H9 (cell line): ENCODE measurements around the gene GGNBP2. TPM values are rescaled to one million over a fixed set of nuclear protein-coding genes. Genes with fewer than 3 reads are reported as not detected.

Source experiments
- DNase-seq: peaks from one replicate; pipeline ENCODE4 v3.0.0-alpha.2; 2017
- H2AFZ ChIP-seq: one replicate; pipeline ENCODE4 v1.6.1; 2013; ENCODE audit warnings: mild to moderate bottlenecking, low read length, control low read depth, moderate library complexity
- H2AK5ac ChIP-seq: 2 replicates; pipeline ENCODE4 v1.6.1; 2013; ENCODE audit warnings: low read length, control low read depth, mixed read lengths; ENCODE audit not compliant: insufficient read length
- H2BK120ac ChIP-seq: one replicate; pipeline ENCODE4 v1.6.1; 2013; ENCODE audit warnings: low read depth, mild to moderate bottlenecking, low read length, control low read depth, inconsistent platforms; ENCODE audit not compliant: poor library complexity, severe bottlenecking
- H2BK12ac ChIP-seq: 2 replicates; pipeline ENCODE4 v1.6.1; 2013; ENCODE audit warnings: low read length, control low read depth, mixed read lengths, low read depth; ENCODE audit not compliant: insufficient read length
- H2BK15ac ChIP-seq: 2 replicates; pipeline ENCODE4 v1.6.1; 2013; ENCODE audit warnings: low read depth, low read length, control low read depth
- H2BK20ac ChIP-seq: one replicate; pipeline ENCODE4 v1.6.1; 2013; ENCODE audit warnings: low read depth, mild to moderate bottlenecking, low read length, control low read depth, inconsistent platforms; ENCODE audit not compliant: poor library complexity, severe bottlenecking
- H2BK5ac ChIP-seq: 2 replicates; pipeline ENCODE4 v1.6.1; 2013; ENCODE audit warnings: low read length, control low read depth, mixed read lengths; ENCODE audit not compliant: insufficient read length
- H3K14ac ChIP-seq: 2 replicates; pipeline ENCODE4 v1.6.1; 2013; ENCODE audit warnings: low read length, control low read depth; ENCODE audit not compliant: insufficient read depth
- H3K18ac ChIP-seq: 2 replicates; pipeline ENCODE4 v1.6.1; 2013; ENCODE audit warnings: low read depth, mild to moderate bottlenecking, mixed read lengths, low read length, control low read depth; ENCODE audit not compliant: insufficient read length
- H3K23ac ChIP-seq: 2 replicates; pipeline ENCODE4 v1.6.1; 2013; ENCODE audit warnings: low read length, control low read depth, mixed read lengths, low read depth; ENCODE audit not compliant: insufficient read length
- H3K23me2 ChIP-seq: 2 replicates; pipeline ENCODE4 v1.6.1; 2013; ENCODE audit warnings: low read depth, mild to moderate bottlenecking, mixed read lengths, low read length, control low read depth; ENCODE audit not compliant: insufficient read length, poor library complexity, severe bottlenecking
- H3K27ac ChIP-seq: 2 replicates; pipeline ENCODE4 v1.5.1; 2013; ENCODE audit warnings: low read length, control low read depth, mixed read lengths, low read depth; ENCODE audit not compliant: insufficient read length
- H3K27me3 ChIP-seq: 2 replicates; pipeline ENCODE4 v1.6.1; 2013; ENCODE audit warnings: low read length, control low read depth, inconsistent platforms; ENCODE audit not compliant: insufficient read depth
- H3K4ac ChIP-seq: 2 replicates; pipeline ENCODE4 v1.6.1; 2013; ENCODE audit warnings: low read depth, mild to moderate bottlenecking, control low read depth, inconsistent platforms, low read length, moderate library complexity
- H3K4me1 ChIP-seq: 2 replicates; pipeline ENCODE4 v1.6.1; 2013; ENCODE audit warnings: low read length, control low read depth, inconsistent platforms; ENCODE audit not compliant: insufficient read depth
- H3K4me2 ChIP-seq: 2 replicates; pipeline ENCODE4 v1.6.1; 2013; ENCODE audit warnings: low read length, control low read depth, mixed read lengths; ENCODE audit not compliant: insufficient read length, insufficient read depth
- H3K56ac ChIP-seq: 2 replicates; pipeline ENCODE4 v1.6.1; 2013; ENCODE audit warnings: low read depth, mild to moderate bottlenecking, mixed read lengths, low read length, control low read depth; ENCODE audit not compliant: insufficient read length
- H3K79me1 ChIP-seq: 2 replicates; pipeline ENCODE4 v1.6.1; 2013; ENCODE audit warnings: low read depth, mild to moderate bottlenecking, moderate library complexity, low read length, control low read depth, inconsistent platforms; ENCODE audit not compliant: insufficient read depth, poor library complexity, severe bottlenecking
- H3K79me2 ChIP-seq: 2 replicates; pipeline ENCODE4 v1.6.1; 2013; ENCODE audit warnings: low read length, control low read depth, inconsistent platforms; ENCODE audit not compliant: insufficient read depth
- H3K9ac ChIP-seq: 2 replicates; pipeline ENCODE4 v1.6.1; 2013; ENCODE audit warnings: low read length, control low read depth, mixed read lengths; ENCODE audit not compliant: insufficient read length; ENCODE audit errors: extremely low read depth
- H3K9me3 ChIP-seq: one replicate; pipeline ENCODE4 v1.6.1; 2013; ENCODE audit warnings: low read depth, low read length, inconsistent platforms; ENCODE audit not compliant: control insufficient read depth
- H3T11ph ChIP-seq: one replicate; pipeline ENCODE4 v1.6.1; 2013; ENCODE audit warnings: mild to moderate bottlenecking, low read length, control low read depth, inconsistent platforms
- H4K20me1 ChIP-seq: one replicate; pipeline ENCODE4 v1.6.1; 2013; ENCODE audit not compliant: control insufficient read depth, insufficient read length, insufficient read depth
- H4K5ac ChIP-seq: 2 replicates; pipeline ENCODE4 v1.6.1; 2013; ENCODE audit warnings: low read depth, mild to moderate bottlenecking, mixed read lengths, low read length, control low read depth; ENCODE audit not compliant: insufficient read length
- H4K8ac ChIP-seq: replicated peaks from 2 replicates; pipeline ENCODE4 v1.6.1; 2013; ENCODE audit warnings: low read length, control low read depth, mixed read lengths, low read depth; ENCODE audit not compliant: insufficient read length
- H4K91ac ChIP-seq: 2 replicates; pipeline ENCODE4 v1.6.1; 2013; ENCODE audit warnings: low read depth, mild to moderate bottlenecking, moderate library complexity, mixed read lengths, low read length, control low read depth; ENCODE audit not compliant: insufficient read length
- H3K27ac Mint-ChIP-seq, 3 experiments: 2 replicates in 2 of 3; 3 replicates in 1 of 3; pipeline ENCODE4 v1.8.0; 2020 to 2021; ENCODE audit warnings: mixed read lengths in 3 of 3, mild to moderate bottlenecking in 1 of 3, moderate library complexity in 1 of 3
- H3K27me3 Mint-ChIP-seq: 2 replicates; pipeline ENCODE4 v1.8.0; 2021; ENCODE audit warnings: low read depth, mild to moderate bottlenecking, moderate library complexity, mixed read lengths
- H3K36me3 Mint-ChIP-seq, 3 experiments: 2 replicates in 2 of 3; 3 replicates in 1 of 3; pipeline ENCODE4 v1.8.0; 2020 to 2021; ENCODE audit warnings: low read depth in 3 of 3, mixed read lengths in 3 of 3; ENCODE audit not compliant: insufficient read depth in 1 of 3
- H3K4me1 Mint-ChIP-seq, 2 experiments: 2 replicates each; pipeline ENCODE4 v1.8.0; 2020; ENCODE audit warnings: mixed read lengths in 2 of 2
- H3K4me3 Mint-ChIP-seq, 2 experiments: 2 replicates in 1 of 2; 3 replicates in 1 of 2; pipeline ENCODE4 v1.8.0; 2020 to 2021; ENCODE audit warnings: mild to moderate bottlenecking in 2 of 2, mixed read lengths in 2 of 2, moderate library complexity in 1 of 2
- H3K9me3 Mint-ChIP-seq, 2 experiments: 2 replicates in 1 of 2; 3 replicates in 1 of 2; pipeline ENCODE4 v1.8.0; 2020; ENCODE audit warnings: mild to moderate bottlenecking in 2 of 2, mixed read lengths in 2 of 2, moderate library complexity in 1 of 2
- WGBS: extraction: QIAGEN DNeasy Blood & Tissue Kit; methylation state at CpG from one replicate; pipeline ENCODE4 v1.1.7; 2013; ENCODE audit warnings: missing lambda C conversion rate, low lambda C conversion rate, mixed read lengths; ENCODE audit not compliant: insufficient read length; ENCODE audit errors: extremely low coverage; 5-methylcytosine and 5-hydroxymethylcytosine counted together
- total RNA-seq: library from RNA; stranded (reverse); gene quantifications from 2 replicates; pipeline ENCODE4 v1.2.1, GENCODE V29; 2021
- TF ChIP-seq, protein P1 (sequence below): fragments of 200-600 bp; sonication (generic); conservative IDR thresholded peaks from 3 replicates; pipeline ENCODE4 v1.8.0; 2021; ENCODE audit warnings: antibody characterized with exemption, mild to moderate bottlenecking

GGNBP2 gene
- total RNA-seq, 1 experiment from 2014 or later = 52.8 TPM

DNA sequence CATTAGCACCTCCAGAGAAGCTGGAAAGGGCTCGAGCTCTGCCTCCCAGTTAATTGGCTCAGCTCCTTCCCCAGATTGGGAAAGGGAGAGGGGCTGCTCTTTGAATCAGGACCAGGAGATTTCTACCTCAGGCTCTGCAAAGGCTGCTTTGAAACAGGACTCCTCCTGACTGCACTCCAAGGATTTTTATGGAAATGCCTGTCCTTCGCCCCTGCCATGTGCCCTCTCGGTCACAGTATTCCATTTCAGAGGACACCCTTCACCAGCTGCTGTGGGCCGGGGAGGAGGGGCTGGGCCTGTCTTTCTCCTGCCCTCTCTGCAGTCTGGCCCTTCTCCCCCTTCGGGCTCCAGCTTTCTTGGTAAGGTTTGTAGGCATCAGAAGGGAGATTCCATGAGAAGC lies 70.2 kb downstream of the GGNBP2 start:
- Histone ChIP-seq H2BK5ac (no peak overlapping the region), H3K4me1 (peaks cover 8% of the 10 kb centered on the region; the same call in 1 of the 2 replicates), H3K23me2 (no peaks in the 10 kb centered on the region), H4K20me1 (no peaks in the 10 kb centered on the region), H3K4me2 (no peak overlapping the region), H2BK12ac (no peak overlapping the region), H2BK20ac (no peak overlapping the region), H2BK15ac (no peak overlapping the region), H3T11ph (no peak overlapping the region), H3K27me3 (no peaks in the 10 kb centered on the region), H3K9ac (no peak overlapping the region), H3K4ac (no peak overlapping the region), H3K79me1 (no peaks in the 10 kb centered on the region), H3K14ac (no peak overlapping the region), H2BK120ac (no peak overlapping the region), H3K27ac (no peak overlapping the region), H2AK5ac (no peak overlapping the region), H4K91ac (no peak overlapping the region), H4K8ac (no peak overlapping the region), H3K23ac (no peak overlapping the region), H3K56ac (no peak overlapping the region), H3K18ac (no peak overlapping the region), H4K5ac (no peak overlapping the region), H2AFZ (no peak overlapping the region), H3K79me2 (no peaks in the 10 kb centered on the region), H3K9me3 (no peaks in the 10 kb centered on the region)
- Mint-ChIP-seq H3K36me3 (peaks cover 3 to 4% (median 3%) of the 10 kb centered on the region in 3 experiments; a peak in 5 of 7 replicates), H3K4me1 (peaks cover 32 to 43% of the 10 kb centered on the region in 2 experiments), H3K9me3 (peaks cover 0 to 3% of the 10 kb centered on the region in 2 experiments; a peak in 1 of 5 replicates), H3K27me3 (no peaks in the 10 kb centered on the region), H3K4me3 (no peak overlapping the region), H3K27ac (peak overlapping the region in 1 of 3 experiments; percentile 76; a peak in 2 of 7 replicates)
- WGBS = no CpG with 5 or more reads among the region's 5 CpGs
- DNase-seq = peak; percentile 55
- TF ChIP-seq, protein P1, sequence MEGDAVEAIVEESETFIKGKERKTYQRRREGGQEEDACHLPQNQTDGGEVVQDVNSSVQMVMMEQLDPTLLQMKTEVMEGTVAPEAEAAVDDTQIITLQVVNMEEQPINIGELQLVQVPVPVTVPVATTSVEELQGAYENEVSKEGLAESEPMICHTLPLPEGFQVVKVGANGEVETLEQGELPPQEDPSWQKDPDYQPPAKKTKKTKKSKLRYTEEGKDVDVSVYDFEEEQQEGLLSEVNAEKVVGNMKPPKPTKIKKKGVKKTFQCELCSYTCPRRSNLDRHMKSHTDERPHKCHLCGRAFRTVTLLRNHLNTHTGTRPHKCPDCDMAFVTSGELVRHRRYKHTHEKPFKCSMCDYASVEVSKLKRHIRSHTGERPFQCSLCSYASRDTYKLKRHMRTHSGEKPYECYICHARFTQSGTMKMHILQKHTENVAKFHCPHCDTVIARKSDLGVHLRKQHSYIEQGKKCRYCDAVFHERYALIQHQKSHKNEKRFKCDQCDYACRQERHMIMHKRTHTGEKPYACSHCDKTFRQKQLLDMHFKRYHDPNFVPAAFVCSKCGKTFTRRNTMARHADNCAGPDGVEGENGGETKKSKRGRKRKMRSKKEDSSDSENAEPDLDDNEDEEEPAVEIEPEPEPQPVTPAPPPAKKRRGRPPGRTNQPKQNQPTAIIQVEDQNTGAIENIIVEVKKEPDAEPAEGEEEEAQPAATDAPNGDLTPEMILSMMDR = no peak
